Measurements from ENCODE around the gene ERBB4.

GRCh38 chr2:212141499-212141898 lies 397.1 kb downstream of the ERBB4 start:
- TF ChIP-seq, protein P1, sequence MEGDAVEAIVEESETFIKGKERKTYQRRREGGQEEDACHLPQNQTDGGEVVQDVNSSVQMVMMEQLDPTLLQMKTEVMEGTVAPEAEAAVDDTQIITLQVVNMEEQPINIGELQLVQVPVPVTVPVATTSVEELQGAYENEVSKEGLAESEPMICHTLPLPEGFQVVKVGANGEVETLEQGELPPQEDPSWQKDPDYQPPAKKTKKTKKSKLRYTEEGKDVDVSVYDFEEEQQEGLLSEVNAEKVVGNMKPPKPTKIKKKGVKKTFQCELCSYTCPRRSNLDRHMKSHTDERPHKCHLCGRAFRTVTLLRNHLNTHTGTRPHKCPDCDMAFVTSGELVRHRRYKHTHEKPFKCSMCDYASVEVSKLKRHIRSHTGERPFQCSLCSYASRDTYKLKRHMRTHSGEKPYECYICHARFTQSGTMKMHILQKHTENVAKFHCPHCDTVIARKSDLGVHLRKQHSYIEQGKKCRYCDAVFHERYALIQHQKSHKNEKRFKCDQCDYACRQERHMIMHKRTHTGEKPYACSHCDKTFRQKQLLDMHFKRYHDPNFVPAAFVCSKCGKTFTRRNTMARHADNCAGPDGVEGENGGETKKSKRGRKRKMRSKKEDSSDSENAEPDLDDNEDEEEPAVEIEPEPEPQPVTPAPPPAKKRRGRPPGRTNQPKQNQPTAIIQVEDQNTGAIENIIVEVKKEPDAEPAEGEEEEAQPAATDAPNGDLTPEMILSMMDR (IDR thresholded peaks at IDR 0.05), result no peak
- TF ChIP-seq POLR2A (IDR thresholded peaks at IDR 0.05), result no peak
